ENCODE data around the gene ADCY10. TPM values are rescaled to one million over a fixed set of nuclear protein-coding genes. Genes with fewer than 3 reads are reported as not detected.

ADCY10 gene
- total RNA-seq, 1 donor from 2014 or later, result 0.94 TPM

DNA sequence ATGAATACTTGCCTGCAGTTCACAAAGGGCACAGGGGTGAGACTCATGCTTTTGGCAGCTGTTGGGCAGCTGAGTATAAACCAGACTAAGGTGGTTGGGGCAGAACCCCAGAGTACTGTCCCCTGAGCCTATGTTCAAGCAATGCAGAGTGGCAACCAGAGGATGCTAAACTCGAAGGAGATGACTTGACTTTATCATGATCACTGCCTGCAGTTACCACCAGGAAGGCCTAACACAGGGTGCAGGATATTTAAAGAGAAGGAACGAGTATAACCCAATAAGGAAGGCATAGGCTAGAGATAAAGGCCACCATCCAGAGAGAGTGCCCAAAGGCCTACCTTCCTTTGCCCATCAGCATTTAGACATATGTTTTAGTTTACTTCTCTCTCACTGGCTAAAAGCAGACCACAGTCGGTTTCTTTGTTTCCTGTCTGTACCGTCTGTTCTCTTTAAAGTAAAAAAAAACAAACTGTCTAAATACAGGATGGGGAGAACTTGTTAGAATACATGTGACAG, 108.8 kb downstream of the ADCY10 start:
- DNase-seq (ENCODE audit: extremely low spot score, unreplicated experiment), result no peak
- no peak overlapping the region for H3K4me3 Mint-ChIP-seq (ENCODE audit: unreplicated experiment)
- peaks cover 23% of the 10 kb centered on the region for H3K4me1 Mint-ChIP-seq (ENCODE audit: unreplicated experiment)
- peaks cover 4% of the 10 kb centered on the region for H3K9me3 Mint-ChIP-seq (ENCODE audit: unreplicated experiment)
- H3K27me3 Mint-ChIP-seq (ENCODE audit: unreplicated experiment), result no peaks in the 10 kb centered on the region
- H3K36me3 Mint-ChIP-seq (ENCODE audit: unreplicated experiment), result peaks cover 4% of the 10 kb centered on the region
- H3K27ac Mint-ChIP-seq (ENCODE audit: unreplicated experiment), result peak overlapping the region; percentile 9
- TF ChIP-seq, protein P1, sequence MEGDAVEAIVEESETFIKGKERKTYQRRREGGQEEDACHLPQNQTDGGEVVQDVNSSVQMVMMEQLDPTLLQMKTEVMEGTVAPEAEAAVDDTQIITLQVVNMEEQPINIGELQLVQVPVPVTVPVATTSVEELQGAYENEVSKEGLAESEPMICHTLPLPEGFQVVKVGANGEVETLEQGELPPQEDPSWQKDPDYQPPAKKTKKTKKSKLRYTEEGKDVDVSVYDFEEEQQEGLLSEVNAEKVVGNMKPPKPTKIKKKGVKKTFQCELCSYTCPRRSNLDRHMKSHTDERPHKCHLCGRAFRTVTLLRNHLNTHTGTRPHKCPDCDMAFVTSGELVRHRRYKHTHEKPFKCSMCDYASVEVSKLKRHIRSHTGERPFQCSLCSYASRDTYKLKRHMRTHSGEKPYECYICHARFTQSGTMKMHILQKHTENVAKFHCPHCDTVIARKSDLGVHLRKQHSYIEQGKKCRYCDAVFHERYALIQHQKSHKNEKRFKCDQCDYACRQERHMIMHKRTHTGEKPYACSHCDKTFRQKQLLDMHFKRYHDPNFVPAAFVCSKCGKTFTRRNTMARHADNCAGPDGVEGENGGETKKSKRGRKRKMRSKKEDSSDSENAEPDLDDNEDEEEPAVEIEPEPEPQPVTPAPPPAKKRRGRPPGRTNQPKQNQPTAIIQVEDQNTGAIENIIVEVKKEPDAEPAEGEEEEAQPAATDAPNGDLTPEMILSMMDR (IDR thresholded peaks at IDR 0.05), result no peak

DNA sequence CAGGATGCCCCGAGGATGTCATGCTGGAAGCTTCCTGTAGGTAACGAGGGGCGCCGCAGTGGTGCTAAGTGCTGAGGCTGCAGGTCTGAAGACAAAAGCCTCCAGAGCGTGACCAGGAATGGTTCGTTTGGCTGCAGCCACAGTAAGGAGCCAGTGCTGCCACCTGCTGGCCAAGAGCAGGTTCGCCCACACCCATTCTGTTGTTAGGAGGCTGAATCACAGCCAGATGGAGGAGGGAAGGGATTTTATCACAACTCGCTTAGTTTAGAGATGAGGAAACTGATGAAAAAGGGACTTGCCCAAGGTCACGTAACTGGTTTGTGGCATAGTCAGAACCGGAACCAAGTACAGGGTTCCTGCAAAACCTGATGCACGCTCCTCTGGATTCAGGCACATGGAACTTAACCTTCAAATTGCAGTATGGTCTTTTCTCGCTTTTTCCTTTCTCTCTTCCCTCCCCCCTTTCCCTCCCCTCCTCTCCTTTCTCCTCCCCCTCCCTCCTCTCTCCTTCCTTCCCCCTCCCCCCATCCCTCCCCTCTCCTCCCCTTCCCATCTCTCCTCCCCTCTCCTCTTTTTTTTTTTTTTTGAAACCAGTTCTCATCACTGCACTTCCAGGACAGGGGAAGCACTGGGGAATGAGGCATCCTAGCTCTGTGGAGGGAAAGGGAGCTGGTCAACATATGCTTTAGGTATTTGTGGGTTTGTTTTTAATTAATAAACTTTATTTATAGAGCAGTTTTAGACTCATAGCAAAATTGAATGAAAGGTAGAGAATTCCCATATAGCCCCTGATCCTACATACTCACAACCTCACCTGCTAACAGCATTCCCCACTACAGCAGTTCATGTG, 110.4 kb downstream of the ADCY10 start:
- no peaks in the 10 kb centered on the region for H3K27me3 Mint-ChIP-seq (ENCODE audit: unreplicated experiment)
- H3K9me3 Mint-ChIP-seq (ENCODE audit: unreplicated experiment), result no peaks in the 10 kb centered on the region
- TF ChIP-seq, protein P1 (IDR thresholded peaks at IDR 0.05), result peak; percentile 98
- H3K36me3 Mint-ChIP-seq (ENCODE audit: unreplicated experiment), result peaks cover 4% of the 10 kb centered on the region
- peak overlapping the region; percentile 19 for H3K4me3 Mint-ChIP-seq (ENCODE audit: unreplicated experiment)
- peak; percentile 95 for DNase-seq (ENCODE audit: extremely low spot score, unreplicated experiment)
- H3K27ac Mint-ChIP-seq (ENCODE audit: unreplicated experiment), result peak overlapping the region; percentile 48
- H3K4me1 Mint-ChIP-seq (ENCODE audit: unreplicated experiment), result peaks cover 21% of the 10 kb centered on the region

DNA sequence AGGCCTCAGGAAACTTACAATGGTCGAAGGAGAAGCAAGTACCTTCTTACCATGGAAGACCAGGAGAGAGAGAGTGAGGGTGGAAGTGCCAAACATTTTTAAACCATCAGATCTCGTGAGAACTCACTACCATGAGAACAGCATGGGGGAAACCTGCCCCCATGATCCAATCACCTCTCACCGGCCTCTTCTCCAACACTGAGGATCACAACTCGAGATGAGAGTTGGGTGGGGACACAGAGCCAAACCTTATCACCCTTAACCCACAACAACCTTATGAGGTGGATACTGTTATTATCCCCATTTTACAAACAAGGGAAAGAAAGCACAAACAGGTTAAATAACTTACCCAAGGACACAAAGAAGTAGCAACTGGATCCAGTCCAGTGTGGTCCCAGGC, 111.7 kb downstream of the ADCY10 start:
- Mint-ChIP-seq H3K27me3 (ENCODE audit: unreplicated experiment) (no peaks in the 10 kb centered on the region), H3K4me1 (ENCODE audit: unreplicated experiment) (peaks cover 25% of the 10 kb centered on the region), H3K4me3 (ENCODE audit: unreplicated experiment) (no peak overlapping the region), H3K9me3 (ENCODE audit: unreplicated experiment) (no peaks in the 10 kb centered on the region), H3K27ac (ENCODE audit: unreplicated experiment) (no peak overlapping the region), H3K36me3 (ENCODE audit: unreplicated experiment) (peaks cover 6% of the 10 kb centered on the region)
- TF ChIP-seq, protein P1 (IDR thresholded peaks at IDR 0.05), result no peak
- DNase-seq (ENCODE audit: extremely low spot score, unreplicated experiment), result no peak

DNA sequence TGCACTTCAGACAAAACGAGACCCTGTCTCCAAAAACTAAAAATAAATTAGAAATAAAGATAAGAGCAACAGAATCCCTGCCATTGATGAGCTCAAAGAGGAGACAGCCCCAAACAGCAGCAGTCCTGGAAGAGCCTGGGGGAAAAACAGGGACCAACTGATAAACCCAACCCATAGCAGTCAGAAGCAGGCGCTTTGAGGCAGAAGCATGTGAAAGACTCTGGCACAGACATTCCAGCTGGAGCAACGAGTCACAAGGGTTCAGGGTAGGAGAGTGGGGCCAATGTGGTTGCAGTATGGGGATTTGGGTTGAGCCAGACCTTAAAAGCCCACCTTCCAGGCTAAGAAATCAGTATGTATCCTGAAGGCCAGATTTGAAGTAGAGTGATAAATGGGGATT, 113.7 kb downstream of the ADCY10 start:
- TF ChIP-seq, protein P1 (IDR thresholded peaks at IDR 0.05), result no peak
- no peak for DNase-seq (ENCODE audit: extremely low spot score, unreplicated experiment)
- no peak overlapping the region for H3K27ac Mint-ChIP-seq (ENCODE audit: unreplicated experiment)
- peaks cover 39% of the 10 kb centered on the region for H3K4me1 Mint-ChIP-seq (ENCODE audit: unreplicated experiment)
- H3K9me3 Mint-ChIP-seq (ENCODE audit: unreplicated experiment), result no peaks in the 10 kb centered on the region
- peaks cover 6% of the 10 kb centered on the region for H3K36me3 Mint-ChIP-seq (ENCODE audit: unreplicated experiment)
- H3K27me3 Mint-ChIP-seq (ENCODE audit: unreplicated experiment), result no peaks in the 10 kb centered on the region
- no peak overlapping the region for H3K4me3 Mint-ChIP-seq (ENCODE audit: unreplicated experiment)

DNA sequence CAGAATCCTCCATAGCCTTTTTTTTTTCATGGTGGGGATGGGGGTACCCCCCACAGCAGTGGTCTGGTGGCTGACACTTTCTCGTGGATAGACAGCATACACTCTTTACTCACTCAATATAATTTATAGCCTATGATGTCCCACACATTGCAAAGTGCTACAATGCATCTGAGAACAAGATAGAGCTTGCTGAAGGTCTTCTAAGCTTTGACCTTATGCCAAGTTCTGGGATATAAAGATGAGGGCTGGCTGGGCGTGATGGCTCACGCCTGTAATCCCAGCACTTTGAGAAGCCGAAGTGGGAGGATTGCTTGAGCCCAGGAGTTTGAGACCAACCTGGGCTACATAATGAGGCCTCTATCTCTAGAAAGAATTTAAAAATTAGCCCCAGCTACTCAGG, 114.2 kb downstream of the ADCY10 start:
- no peak for DNase-seq (ENCODE audit: extremely low spot score, unreplicated experiment)
- Mint-ChIP-seq H3K4me3 (ENCODE audit: unreplicated experiment) (no peak overlapping the region), H3K9me3 (ENCODE audit: unreplicated experiment) (no peaks in the 10 kb centered on the region), H3K27ac (ENCODE audit: unreplicated experiment) (no peak overlapping the region), H3K4me1 (ENCODE audit: unreplicated experiment) (peaks cover 36% of the 10 kb centered on the region), H3K27me3 (ENCODE audit: unreplicated experiment) (no peaks in the 10 kb centered on the region), H3K36me3 (ENCODE audit: unreplicated experiment) (peaks cover 6% of the 10 kb centered on the region)
- TF ChIP-seq, protein P1 (IDR thresholded peaks at IDR 0.05), result no peak

Measured in osteocyte (in vitro differentiated cells).